ENCODE measurements around the gene APBA2.

Gene APBA2

GRCh38 chr15:29132735-29133181 lies 247.0 kb downstream of the APBA2 start:
- DNase-seq (ENCODE audit: low spot score), result no peak
- no peak for TF ChIP-seq CTCF (IDR thresholded peaks at IDR 0.05; ENCODE audit: extremely low read depth, insufficient read depth, missing control alignments)
- in situ Hi-C loops (cut with MboI; ENCODE audit: low pct_unique_long_range_greater_than_20kb, low sequenced_read_pairs, unreplicated experiment), result no loop called here

- in situ Hi-C loops (cut with MboI; ENCODE audit: low pct_unique_long_range_greater_than_20kb, low sequenced_read_pairs, unreplicated experiment), result no loop called here
- DNase-seq (ENCODE audit: low spot score), result no peak
- no peak for TF ChIP-seq CTCF (IDR thresholded peaks at IDR 0.05; ENCODE audit: extremely low read depth, insufficient read depth, missing control alignments)
Observed at GRCh38 chr15:29133321-29133720, 247.5 kb downstream of the APBA2 start.

GRCh38 chr15:29133791-29134190 lies 248.0 kb downstream of the APBA2 start:
- no peak for DNase-seq (ENCODE audit: low spot score)
- no peak for TF ChIP-seq CTCF (IDR thresholded peaks at IDR 0.05; ENCODE audit: extremely low read depth, insufficient read depth, missing control alignments)
- in situ Hi-C loops (cut with MboI; ENCODE audit: low pct_unique_long_range_greater_than_20kb, low sequenced_read_pairs, unreplicated experiment), result no loop called here

GRCh38 chr15:29134239-29134638 lies 248.5 kb downstream of the APBA2 start:
- in situ Hi-C loops (cut with MboI; ENCODE audit: low pct_unique_long_range_greater_than_20kb, low sequenced_read_pairs, unreplicated experiment), result no loop called here
- DNase-seq (ENCODE audit: low spot score), result no peak
- TF ChIP-seq CTCF (IDR thresholded peaks at IDR 0.05; ENCODE audit: extremely low read depth, insufficient read depth, missing control alignments), result no peak

- TF ChIP-seq CTCF (IDR thresholded peaks at IDR 0.05; ENCODE audit: extremely low read depth, insufficient read depth, missing control alignments), result no peak
- in situ Hi-C loops (cut with MboI; ENCODE audit: low pct_unique_long_range_greater_than_20kb, low sequenced_read_pairs, unreplicated experiment), result no loop called here
- no peak for DNase-seq (ENCODE audit: low spot score)
Observed at GRCh38 chr15:29134641-29135308, 249.0 kb downstream of the APBA2 start.

- in situ Hi-C loops (cut with MboI; ENCODE audit: low pct_unique_long_range_greater_than_20kb, low sequenced_read_pairs, unreplicated experiment), result no loop called here
- no peak for TF ChIP-seq CTCF (IDR thresholded peaks at IDR 0.05; ENCODE audit: extremely low read depth, insufficient read depth, missing control alignments)
- no peak for DNase-seq (ENCODE audit: low spot score)
Observed at GRCh38 chr15:29135309-29135657, 249.5 kb downstream of the APBA2 start.

Measured in GM13977 (cell line).